Activated T-helper 1 cell treated with Interleukin-2 at 50 U/mL for 16 hours (primary cell): Measurements from ENCODE around the gene SASH3.

Source experiments
- DNase-seq: peaks from one replicate; pipeline ENCODE4 v3.0.0-alpha.2; 2020; ENCODE audit warnings: low read depth

The SASH3 gene

GRCh38 chrX:129783291-129783713, 3.6 kb downstream of the SASH3 start:
- DNase-seq = no peak

DNA sequence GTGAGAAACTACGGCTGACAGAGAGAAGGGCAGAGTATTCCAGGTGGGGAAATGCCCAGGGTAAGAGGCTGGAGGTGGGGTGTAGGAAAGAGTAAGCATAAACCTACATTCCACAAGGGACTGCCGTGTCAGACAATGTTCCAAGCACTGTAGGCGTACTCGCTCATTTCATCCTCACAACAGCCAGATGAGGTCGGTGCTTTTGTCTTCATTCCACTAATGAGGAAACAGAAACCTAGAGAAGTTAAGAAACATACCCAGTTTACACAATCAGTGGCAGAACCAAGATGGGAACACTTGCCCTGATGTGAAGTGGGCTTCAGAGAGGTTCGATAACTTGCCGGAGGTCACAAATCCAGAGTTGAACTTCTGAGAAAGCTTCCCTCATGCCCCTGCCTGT, 4.6 kb downstream of the SASH3 start:
- no peak for DNase-seq

GRCh38 chrX:129785160-129785947, 5.6 kb downstream of the SASH3 start:
- DNase-seq = no peak

DNA sequence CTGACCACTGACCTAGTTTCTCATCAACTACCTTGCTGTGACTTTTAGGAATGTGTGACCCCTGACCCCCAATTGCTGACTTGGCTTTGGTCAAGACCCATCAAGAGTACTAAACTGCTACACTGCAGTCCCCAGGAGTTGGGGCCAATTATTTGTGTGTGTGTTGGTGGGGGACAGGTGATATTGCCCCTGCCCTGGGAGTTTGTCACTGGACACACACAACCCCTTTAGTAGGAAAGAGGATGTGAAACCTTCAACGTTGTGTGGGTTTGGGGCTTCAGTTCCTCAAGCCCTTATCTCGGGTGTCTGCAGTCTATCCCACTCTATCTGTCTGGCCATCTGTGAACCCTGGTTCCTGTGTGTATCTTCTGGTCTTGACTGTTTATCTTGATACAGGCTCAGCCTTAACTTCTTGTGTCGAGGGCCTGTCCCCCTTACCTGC, 6.5 kb downstream of the SASH3 start:
- no peak for DNase-seq

DNA sequence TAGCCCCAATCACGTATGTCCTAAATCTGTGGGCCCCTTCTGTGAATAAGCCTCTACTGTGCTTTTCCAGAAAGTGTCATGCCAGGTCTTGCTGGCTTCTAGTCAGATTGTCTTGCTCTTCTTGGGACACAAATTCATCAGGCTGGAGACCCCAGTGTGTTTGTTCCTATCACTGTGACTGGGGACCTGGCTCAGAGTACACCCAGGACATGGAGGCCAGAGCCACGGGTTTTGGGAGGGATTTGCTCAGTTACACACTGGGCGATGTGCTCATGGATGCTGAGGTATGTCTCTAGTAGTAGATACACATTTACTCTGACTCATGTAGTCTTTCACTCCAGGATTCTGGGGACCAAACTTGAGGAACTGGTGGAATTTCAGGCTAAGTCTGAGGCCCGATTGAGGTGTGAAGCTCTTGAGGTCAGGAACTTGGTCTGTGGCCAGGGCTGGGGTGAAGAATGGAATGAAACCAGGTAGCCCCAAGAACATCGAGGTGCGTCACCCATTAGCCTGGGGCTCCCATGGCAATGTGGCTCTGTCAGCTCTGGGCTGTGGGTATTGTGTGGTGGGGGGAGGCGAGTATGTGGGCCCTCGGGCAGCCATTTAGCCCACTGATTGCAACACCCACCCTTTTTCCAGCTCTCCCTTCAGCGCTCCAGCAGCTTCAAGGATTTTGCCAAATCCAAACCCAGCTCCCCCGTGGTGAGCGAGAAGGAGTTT, 7.7 kb downstream of the SASH3 start:
- DNase-seq = no peak

DNA sequence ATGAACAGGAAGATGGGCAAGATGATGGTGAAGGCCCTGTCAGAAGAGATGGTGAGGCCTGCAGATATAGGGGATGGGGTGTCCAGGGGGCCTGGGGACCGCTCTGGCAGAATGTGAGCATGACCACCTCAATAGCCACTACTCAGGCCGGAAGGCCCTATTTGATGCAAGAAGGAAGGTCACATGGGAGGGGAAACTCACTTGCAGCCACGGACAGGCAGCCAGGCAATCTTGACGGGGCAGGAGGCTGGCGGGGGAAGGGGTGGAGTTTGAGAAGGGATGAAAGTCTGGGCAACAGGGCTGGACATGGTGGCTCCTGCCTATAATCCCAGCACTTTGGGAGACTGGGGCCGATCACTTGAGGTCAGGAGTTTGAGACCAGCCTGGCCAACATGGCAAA, 8.8 kb downstream of the SASH3 start:
- DNase-seq = no peak

GRCh38 chrX:129790146-129790545, 10.4 kb downstream of the SASH3 start:
- no peak for DNase-seq

DNA sequence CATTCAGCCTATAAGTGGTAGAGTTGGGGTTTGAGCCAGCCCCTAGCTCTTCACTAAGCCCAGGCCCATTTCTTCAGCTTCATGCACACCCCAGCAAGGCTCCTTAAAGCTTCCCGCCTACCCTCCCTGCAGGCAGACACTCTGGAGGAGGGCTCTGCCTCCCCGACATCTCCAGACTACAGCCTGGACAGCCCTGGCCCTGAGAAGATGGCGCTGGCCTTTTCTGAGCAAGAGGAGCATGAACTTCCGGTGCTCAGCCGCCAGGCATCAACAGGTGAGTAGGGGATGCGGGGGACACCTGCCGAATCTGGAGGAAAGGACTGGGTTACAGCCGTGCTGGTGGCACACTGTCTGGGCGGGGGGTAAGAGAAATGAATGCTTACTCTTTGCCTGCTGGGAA, 11.1 kb downstream of the SASH3 start:
- DNase-seq = no peak

DNA sequence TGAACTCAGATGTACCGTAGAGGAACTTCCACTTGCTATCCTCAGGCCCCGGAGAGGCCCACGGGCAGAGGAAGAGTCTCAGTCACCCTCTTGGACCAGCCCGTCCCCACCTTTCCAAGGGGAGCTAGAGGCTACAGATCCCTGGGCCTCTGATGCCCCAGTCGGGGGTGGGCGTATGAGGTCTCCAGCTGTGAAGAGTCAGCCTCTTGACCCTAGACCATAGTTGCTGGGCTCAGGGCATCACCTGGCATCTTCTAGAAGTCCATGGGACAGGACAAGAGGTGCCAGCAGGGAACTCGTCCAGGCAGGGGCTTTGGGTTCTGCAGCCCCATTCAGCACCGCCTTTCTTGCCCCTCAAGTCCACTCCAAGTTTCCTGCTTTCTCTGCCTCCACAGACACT, 11.6 kb downstream of the SASH3 start:
- no peak for DNase-seq

DNA sequence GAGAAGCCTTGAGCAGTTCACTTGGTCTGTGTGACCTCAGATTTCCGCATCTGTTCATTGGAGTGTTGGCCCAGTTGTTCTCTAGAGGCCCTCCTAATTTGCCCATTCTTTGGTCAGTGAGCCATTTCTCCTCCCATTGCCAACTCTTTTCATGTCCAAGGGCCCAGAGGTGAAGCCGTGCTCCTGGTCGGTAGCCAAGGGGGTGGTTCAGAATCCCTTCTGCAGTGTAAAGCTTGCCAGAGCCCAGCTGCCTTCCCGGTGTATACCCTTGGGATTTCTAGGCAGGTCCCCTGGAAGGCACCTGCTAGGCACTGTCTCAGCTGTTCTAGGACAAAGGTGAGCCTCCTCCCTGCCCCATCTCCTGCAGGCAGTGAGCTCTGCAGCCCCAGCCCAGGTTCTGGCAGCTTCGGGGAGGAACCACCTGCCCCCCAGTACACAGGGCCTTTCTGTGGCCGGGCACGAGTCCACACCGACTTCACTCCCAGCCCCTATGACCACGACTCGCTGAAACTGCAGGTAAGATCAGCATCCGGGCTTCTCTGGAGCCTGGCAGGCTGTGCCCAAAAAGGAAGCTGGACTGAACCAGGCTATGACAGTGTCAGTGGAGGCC, 12.3 kb downstream of the SASH3 start:
- no peak for DNase-seq

GRCh38 chrX:129792586-129793291, 13.0 kb downstream of the SASH3 start:
- DNase-seq = no peak

- DNase-seq = no peak
Measured at GRCh38 chrX:129793604-129794191, 13.9 kb downstream of the SASH3 start.

DNA sequence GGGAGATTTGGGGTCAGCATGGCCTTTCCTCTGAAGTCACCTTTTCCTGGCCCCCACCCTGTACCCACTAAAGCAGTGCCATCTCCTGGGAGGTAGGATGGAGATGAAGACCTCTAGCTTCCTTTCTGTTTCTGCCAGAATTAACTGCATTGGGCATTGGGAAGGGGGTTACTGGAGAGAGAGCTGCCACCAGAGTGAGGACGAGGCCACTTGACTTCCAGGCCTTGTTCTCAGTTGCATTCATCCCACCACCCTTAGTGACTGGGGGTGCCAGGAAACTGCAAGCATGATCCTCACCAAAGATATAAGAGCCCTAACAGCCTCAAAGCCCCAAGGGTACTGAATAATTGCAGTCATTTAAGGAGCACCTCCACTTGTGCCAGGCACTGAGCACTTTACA, 15.8 kb downstream of the SASH3 start:
- no peak for DNase-seq

- DNase-seq = no peak
Measured at GRCh38 chrX:129797251-129797906, 17.6 kb downstream of the SASH3 start.

DNA sequence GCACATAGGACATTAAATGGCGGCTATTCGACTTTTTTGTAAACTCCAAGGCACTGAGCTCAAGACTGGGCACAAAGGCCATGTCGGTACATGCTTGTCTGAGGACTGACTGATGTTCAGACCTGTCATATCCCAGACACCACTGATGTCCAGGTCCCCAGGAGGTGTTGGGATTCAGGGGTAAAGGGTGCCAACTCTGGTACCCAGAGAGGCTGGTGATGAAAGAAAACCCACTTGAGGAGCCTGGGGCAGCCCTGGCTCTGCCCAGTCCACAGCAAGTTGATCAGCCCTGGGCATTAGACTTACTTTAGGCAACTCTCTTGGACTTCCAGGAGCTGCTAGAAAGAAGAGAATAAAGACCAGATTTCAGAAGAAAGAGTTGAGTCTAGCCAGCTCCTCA, 18.7 kb downstream of the SASH3 start:
- DNase-seq = no peak

DNA sequence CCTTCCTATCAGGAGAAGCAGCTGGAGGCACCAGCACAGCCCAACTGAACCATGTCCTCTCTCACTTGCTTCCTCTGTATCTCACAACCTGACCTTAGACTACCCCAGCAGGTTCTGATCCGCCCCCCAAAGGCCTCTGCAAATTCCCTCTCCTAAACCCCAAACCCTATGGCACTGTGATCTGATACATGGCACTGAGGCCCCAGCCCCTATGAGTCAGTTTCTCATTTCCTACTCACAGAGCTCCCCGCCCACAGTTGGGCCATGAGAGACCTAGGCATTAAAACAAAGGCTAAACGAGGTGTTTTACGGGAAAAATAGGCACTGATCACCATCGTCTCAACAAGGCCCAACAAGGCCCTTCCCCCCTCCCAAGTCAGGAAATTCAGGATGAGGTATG, 19.1 kb downstream of the SASH3 start:
- DNase-seq = no peak

DNA sequence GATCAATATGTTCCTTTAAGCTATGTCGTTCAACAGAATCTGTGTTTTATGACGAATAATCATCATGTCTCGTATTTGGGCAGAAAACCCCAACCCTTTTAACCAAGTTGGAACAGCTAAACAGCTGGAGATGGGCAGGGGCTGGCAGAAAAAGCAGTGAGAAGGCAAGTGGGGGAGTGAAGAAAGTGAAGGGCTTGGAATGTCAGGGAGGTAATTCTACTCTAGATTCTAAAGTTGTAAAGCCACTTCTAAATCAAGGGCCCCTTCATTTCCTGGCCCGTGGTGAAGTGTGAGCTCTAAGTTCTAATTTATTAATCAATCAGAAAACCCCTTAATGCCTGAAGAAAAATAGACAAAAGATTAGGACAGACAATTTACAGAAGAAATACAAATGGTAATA, 20.4 kb downstream of the SASH3 start:
- DNase-seq = no peak

DNA sequence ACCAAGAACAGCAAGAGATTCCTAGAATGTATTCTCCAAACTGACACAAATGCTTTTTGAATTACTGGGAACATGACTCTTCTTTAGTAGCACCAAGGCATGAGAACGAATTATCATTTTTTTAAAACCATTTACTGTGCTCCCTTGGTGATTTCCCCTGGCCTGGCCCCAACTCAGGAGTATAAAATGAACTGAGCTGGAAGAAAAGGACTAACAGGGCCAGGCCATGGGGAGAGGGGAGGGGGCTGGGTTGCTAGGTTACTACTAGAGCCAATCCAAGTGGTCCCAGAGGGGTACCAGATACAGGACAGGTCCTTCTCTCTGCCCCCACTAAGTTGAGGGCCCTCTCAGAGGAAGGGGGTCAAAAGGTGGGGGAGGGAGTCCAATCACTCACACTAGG, 23.1 kb downstream of the SASH3 start:
- DNase-seq = no peak

- DNase-seq = no peak
Measured at GRCh38 chrX:129804806-129805205, 25.1 kb downstream of the SASH3 start.

GRCh38 chrX:129808158-129808828, 28.5 kb downstream of the SASH3 start:
- no peak for DNase-seq
